A549 (cell line): ENCODE measurements around the gene SEMA3C. TPM values are rescaled to one million over a fixed set of nuclear protein-coding genes. Genes with fewer than 3 reads are reported as not detected.

Experiments used
- ATAC-seq, 2 experiments: fragments of 200-7000 bp in 1 of 2; fragments of >200 bp in 1 of 2; cut with Nextera tagmentation in 1 of 2; cut with Tn5 transposase in 1 of 2; 3 replicates each; pipeline versions ENCODE4 v1.8.0 to v1.9.1; 2018 to 2020; ENCODE audit warnings: mild to moderate bottlenecking in 1 of 2, moderate library complexity in 1 of 2
- CTCF ChIA-PET: fragments of 300-600 bp; sonication (Branson Sonifier 250); formaldehyde crosslinking; extraction: SDS; loops from one replicate; lab custom pipeline; 2021; ENCODE audit warnings: antibody characterized with exemption, inconsistent platforms; lab: Yijun Ruan, JAX
- POLR2A ChIA-PET: fragments of 350-600 bp; formaldehyde crosslinking; extraction: SDS; loops from one replicate; lab custom pipeline; 2021; ENCODE audit warnings: antibody characterized with exemption, inconsistent platforms; lab: Yijun Ruan, JAX
- DNase-seq, 2 experiments: peaks; one replicate each; pipeline versions ENCODE4 v3.0.0 to v3.0.0-alpha.2; 2011 to 2016; ENCODE audit warnings: low read depth in 1 of 2, low spot score in 1 of 2
- FAIRE-seq: peaks from 2 replicates; lab custom pipeline; 2011; peaks lifted over from hg19 to GRCh38; lab: Jason Lieb, UNC
- H3K27ac ChIP-seq, 2 experiments: fragments of >200 bp; sonication (Bioruptor Twin); formaldehyde crosslinking; 3 replicates each; pipeline ENCODE4 v1.5.1; 2016 to 2017
- H3K4me1 ChIP-seq: fragments of >200 bp; sonication (Bioruptor Twin); formaldehyde crosslinking; 3 replicates; pipeline ENCODE4 v1.6.1; 2016
- H3K4me2 ChIP-seq: fragments of >200 bp; sonication (Bioruptor Twin); formaldehyde crosslinking; 3 replicates; pipeline ENCODE4 v1.6.1; 2016
- H3K4me3 ChIP-seq: fragments of >200 bp; sonication (Bioruptor Twin); formaldehyde crosslinking; 3 replicates; pipeline ENCODE4 v1.5.1; 2016
- H3K9me3 ChIP-seq: fragments of >200 bp; sonication (Bioruptor Twin); formaldehyde crosslinking; 3 replicates; pipeline ENCODE4 v1.6.1; 2016
- ATOH8 ChIP-seq: fragments of 250-450 bp; sonication (Bioruptor Pico); IDR thresholded peaks from 2 replicates; pipeline ENCODE4 v1.5.0; 2020; ENCODE audit warnings: low read depth, mild to moderate bottlenecking, moderate library complexity
- CEBPB ChIP-seq, 2 experiments: fragments of >200 bp in 1 of 2; sonication (Bioruptor Twin) in 1 of 2; formaldehyde crosslinking in 1 of 2; IDR thresholded peaks; 2 replicates each; pipeline ENCODE4 v1.6.1; 2012 to 2016
- CHD4 ChIP-seq: fragments of 200-600 bp; sonication (generic); IDR thresholded peaks from 2 replicates; pipeline ENCODE4 v1.6.1; 2016; ENCODE audit warnings: antibody characterized with exemption, mild to moderate bottlenecking, borderline replicate concordance
- EHF ChIP-seq: fragments of 250-450 bp; sonication (Bioruptor Pico); IDR thresholded peaks from 2 replicates; pipeline ENCODE4 v1.5.0; 2020; ENCODE audit warnings: mild to moderate bottlenecking
- EP300 ChIP-seq, 2 experiments: fragments of >200 bp; sonication (Bioruptor Twin); formaldehyde crosslinking; IDR thresholded peaks; 2 replicates in 1 of 2; 3 replicates in 1 of 2; pipeline ENCODE4 v1.6.1; 2016 to 2017
- FOSB ChIP-seq: fragments of 250-450 bp; sonication (Bioruptor Pico); IDR thresholded peaks from 2 replicates; pipeline ENCODE4 v1.5.0; 2020; ENCODE audit warnings: mild to moderate bottlenecking, moderate library complexity
- HOXA7 ChIP-seq: fragments of 250-450 bp; sonication (Bioruptor Pico); IDR thresholded peaks from 2 replicates; pipeline ENCODE4 v1.5.0; 2020; ENCODE audit warnings: mild to moderate bottlenecking, moderate library complexity
- HOXB13 ChIP-seq: fragments of 250-450 bp; sonication (Bioruptor Pico); IDR thresholded peaks from 2 replicates; pipeline ENCODE4 v1.5.0; 2020; ENCODE audit warnings: low read depth, mild to moderate bottlenecking, moderate library complexity
- HOXB5 ChIP-seq: fragments of 250-450 bp; sonication (Bioruptor Pico); IDR thresholded peaks from 2 replicates; pipeline ENCODE4 v1.5.0; 2020; ENCODE audit warnings: mild to moderate bottlenecking, moderate library complexity
- JUN ChIP-seq, 2 experiments: fragments of >200 bp; sonication (Bioruptor Twin); formaldehyde crosslinking; IDR thresholded peaks; 2 replicates in 1 of 2; 3 replicates in 1 of 2; pipeline ENCODE4 v1.6.1; 2016 to 2017
- KDM5A ChIP-seq: fragments of 200-600 bp; sonication (generic); IDR thresholded peaks from 2 replicates; pipeline ENCODE4 v1.6.1; 2016; ENCODE audit warnings: antibody characterized with exemption, mild to moderate bottlenecking
- NPAS2 ChIP-seq: fragments of 250-450 bp; sonication (Bioruptor Pico); IDR thresholded peaks from 2 replicates; pipeline ENCODE4 v1.8.0; 2022; ENCODE audit warnings: mild to moderate bottlenecking, moderate library complexity, borderline replicate concordance
- NR3C1 ChIP-seq: fragments of >200 bp; sonication (Bioruptor Twin); formaldehyde crosslinking; IDR thresholded peaks from 3 replicates; pipeline ENCODE4 v1.6.1; 2017
- POLR2A ChIP-seq: IDR thresholded peaks from 2 replicates; pipeline ENCODE4 v1.6.1; 2012; ENCODE audit warnings: mild to moderate bottlenecking, low read length
- RARB ChIP-seq: fragments of 250-450 bp; sonication (Bioruptor Pico); IDR thresholded peaks from 2 replicates; pipeline ENCODE4 v1.8.0; 2021; ENCODE audit warnings: mild to moderate bottlenecking, moderate library complexity
- SREBF2 ChIP-seq: fragments of 450-650 bp; IDR thresholded peaks from 2 replicates; pipeline ENCODE4 v1.6.1; 2014; ENCODE audit warnings: mild to moderate bottlenecking, moderate library complexity
- WGBS: methylation state at CpG from one replicate; pipeline ENCODE4 v1.1.6; 2017; ENCODE audit errors: missing lambda C conversion rate; 5-methylcytosine and 5-hydroxymethylcytosine counted together
- polyA plus RNA-seq, 4 experiments: library from polyadenylated mRNA; depleted of rRNA in 3 of 4; stranded (reverse); fragments of >200 nt; fragmentation: RNase III in 1 of 4; extraction: RNeasy Plus Mini Kit Qiagen cat#74134 plus additional on column Dnase treatment in 1 of 4; gene quantifications; 2 replicates in 3 of 4; 3 replicates in 1 of 4; pipeline ENCODE4 v1.2.3, GENCODE V29; 2011 to 2017
- TF ChIP-seq, protein P1 (sequence below): IDR thresholded peaks from 2 replicates; pipeline ENCODE4 v1.6.1; 2012; ENCODE audit warnings: low read depth, borderline replicate concordance
- TF ChIP-seq, protein P2 (sequence below): fragments of 450-650 bp; IDR thresholded peaks from 2 replicates; pipeline ENCODE4 v1.6.1; 2014; ENCODE audit warnings: antibody characterized with exemption
- TF ChIP-seq, protein P3 (sequence below): fragments of >200 bp; sonication (Bioruptor Twin); formaldehyde crosslinking; IDR thresholded peaks from 2 replicates; pipeline ENCODE4 v1.6.1; 2016
- TF ChIP-seq, protein P4 (sequence below): fragments of >200 bp; sonication (Bioruptor Twin); formaldehyde crosslinking; IDR thresholded peaks from 3 replicates; pipeline ENCODE4 v1.5.1; 2016
- TF ChIP-seq, protein P5 (sequence below): fragments of 150-350 bp; IDR thresholded peaks from 2 replicates; pipeline ENCODE4 v1.6.1; 2014; ENCODE audit warnings: low read depth, mild to moderate bottlenecking, low read length

SEMA3C gene
- polyA plus RNA-seq, 2 of the 4 experiments (the other 2 are of a cell fraction) = 78.1 to 212 TPM

- H3K4me2 ChIP-seq = 0 out of 3 replicates have a peak overlapping the region, but pooled peaks have one; percentile 4
- ChIA-PET POLR2A (no interaction called here), CTCF (interaction anchor here (1.1 kb wide), 1 partner anchor 11 kb away, joined by 3 read pairs; no protein-coding TSS in a partner anchor)
- ATAC-seq (no peak), DNase-seq (no peak), FAIRE-seq (no peak)
- H3K4me3 ChIP-seq = no peak overlapping the region
- no peak for TF ChIP-seq HOXB13
- TF ChIP-seq CEBPB (IDR thresholded peaks at IDR 0.05) = peak; percentile 72 to 86; a peak in 3 of 4 replicates
- TF ChIP-seq FOSB (CRISPR knock-in tag) = no peak
- WGBS = 87% methylated on average over 3 of the region's 3 CpGs
- H3K4me1 ChIP-seq = peaks cover 89% of the 10 kb centered on the region
- H3K27ac ChIP-seq = peak overlapping the region in 1 of 2 experiments; percentile 38; a peak in 3 of 6 replicates
- H3K9me3 ChIP-seq = no peaks in the 10 kb centered on the region; the same call in 2 of the 3 replicates
These were observed 71.0 kb downstream of the SEMA3C start for GRCh38 chr7:80847895-80848294.

- H3K4me1 ChIP-seq = peaks cover 92% of the 10 kb centered on the region
- H3K4me2 ChIP-seq = no peak overlapping the region
- DNase-seq (no peak), ATAC-seq (no peak), FAIRE-seq (no peak)
- no peak overlapping the region for H3K4me3 ChIP-seq
- POLR2A ChIA-PET = no interaction called here
- WGBS = 82% methylated on average over 3 of the region's 3 CpGs
- no peak for TF ChIP-seq JUN (IDR thresholded peaks at IDR 0.05)
- no peak for TF ChIP-seq POLR2A
- TF ChIP-seq CEBPB (IDR thresholded peaks at IDR 0.05) = no peak
- TF ChIP-seq EHF = no peak
- no peak for TF ChIP-seq HOXA7 (CRISPR knock-in tag)
- no peak for TF ChIP-seq HOXB5 (CRISPR knock-in tag)
- TF ChIP-seq, protein P1, sequence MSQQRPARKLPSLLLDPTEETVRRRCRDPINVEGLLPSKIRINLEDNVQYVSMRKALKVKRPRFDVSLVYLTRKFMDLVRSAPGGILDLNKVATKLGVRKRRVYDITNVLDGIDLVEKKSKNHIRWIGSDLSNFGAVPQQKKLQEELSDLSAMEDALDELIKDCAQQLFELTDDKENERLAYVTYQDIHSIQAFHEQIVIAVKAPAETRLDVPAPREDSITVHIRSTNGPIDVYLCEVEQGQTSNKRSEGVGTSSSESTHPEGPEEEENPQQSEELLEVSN = no peak
- TF ChIP-seq, protein P2, sequence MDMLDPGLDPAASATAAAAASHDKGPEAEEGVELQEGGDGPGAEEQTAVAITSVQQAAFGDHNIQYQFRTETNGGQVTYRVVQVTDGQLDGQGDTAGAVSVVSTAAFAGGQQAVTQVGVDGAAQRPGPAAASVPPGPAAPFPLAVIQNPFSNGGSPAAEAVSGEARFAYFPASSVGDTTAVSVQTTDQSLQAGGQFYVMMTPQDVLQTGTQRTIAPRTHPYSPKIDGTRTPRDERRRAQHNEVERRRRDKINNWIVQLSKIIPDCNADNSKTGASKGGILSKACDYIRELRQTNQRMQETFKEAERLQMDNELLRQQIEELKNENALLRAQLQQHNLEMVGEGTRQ = no peak
- no peak for TF ChIP-seq NPAS2
- peak overlapping the region in 1 of 2 experiments; percentile 30; a peak in 2 of 6 replicates for H3K27ac ChIP-seq
- CTCF ChIA-PET = interaction anchor here (1.3 kb wide), 1 partner anchor 623 kb away, joined by 3 read pairs; no protein-coding TSS in a partner anchor
- H3K9me3 ChIP-seq = no peaks in the 10 kb centered on the region
These were observed 71.8 kb downstream of the SEMA3C start for GRCh38 chr7:80847027-80847426.

DNA sequence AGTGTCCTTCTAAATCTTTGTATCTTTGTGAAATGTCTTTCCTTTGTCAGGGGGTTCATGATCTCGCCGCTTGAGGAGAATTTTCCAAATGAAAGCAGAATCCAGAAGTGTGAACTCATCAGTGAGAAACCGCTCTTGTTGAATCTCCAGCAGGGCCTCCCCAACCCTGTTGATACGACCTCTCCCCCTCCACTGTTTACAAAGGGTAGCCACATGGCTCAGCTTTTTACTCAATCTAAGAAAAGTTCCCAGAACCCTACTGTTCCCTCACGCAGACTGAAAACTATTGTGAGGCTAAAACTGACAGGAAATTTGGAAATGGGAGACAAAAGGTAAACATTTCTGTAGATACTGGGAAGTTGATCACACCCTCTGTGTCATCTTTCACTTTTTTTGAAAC lies 73.9 kb downstream of the SEMA3C start:
- Histone ChIP-seq H3K4me1 (peaks cover 90% of the 10 kb centered on the region), H3K4me2 (peak overlapping the region; percentile 40), H3K9me3 (no peaks in the 10 kb centered on the region), H3K4me3 (no peak overlapping the region), H3K27ac (peak overlapping the region; percentile 9 to 68; a peak in 3 of 6 replicates)
- 71% methylated on average over 5 of the region's 5 CpGs for WGBS
- FAIRE-seq (no peak), DNase-seq (no peak), ATAC-seq (no peak; a peak in 1 of 6 replicates)
- TF ChIP-seq EP300 (IDR thresholded peaks at IDR 0.05) = no peak
- TF ChIP-seq HOXA7 (CRISPR knock-in tag) = no peak
- TF ChIP-seq, protein P3, sequence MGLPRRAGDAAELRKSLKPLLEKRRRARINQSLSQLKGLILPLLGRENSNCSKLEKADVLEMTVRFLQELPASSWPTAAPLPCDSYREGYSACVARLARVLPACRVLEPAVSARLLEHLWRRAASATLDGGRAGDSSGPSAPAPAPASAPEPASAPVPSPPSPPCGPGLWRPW = no peak
- TF ChIP-seq CHD4 = no peak
- TF ChIP-seq ATOH8 (CRISPR knock-in tag) = no peak
- no peak for TF ChIP-seq NR3C1
- CTCF ChIA-PET = no interaction called here
- POLR2A ChIA-PET = no interaction called here

DNA sequence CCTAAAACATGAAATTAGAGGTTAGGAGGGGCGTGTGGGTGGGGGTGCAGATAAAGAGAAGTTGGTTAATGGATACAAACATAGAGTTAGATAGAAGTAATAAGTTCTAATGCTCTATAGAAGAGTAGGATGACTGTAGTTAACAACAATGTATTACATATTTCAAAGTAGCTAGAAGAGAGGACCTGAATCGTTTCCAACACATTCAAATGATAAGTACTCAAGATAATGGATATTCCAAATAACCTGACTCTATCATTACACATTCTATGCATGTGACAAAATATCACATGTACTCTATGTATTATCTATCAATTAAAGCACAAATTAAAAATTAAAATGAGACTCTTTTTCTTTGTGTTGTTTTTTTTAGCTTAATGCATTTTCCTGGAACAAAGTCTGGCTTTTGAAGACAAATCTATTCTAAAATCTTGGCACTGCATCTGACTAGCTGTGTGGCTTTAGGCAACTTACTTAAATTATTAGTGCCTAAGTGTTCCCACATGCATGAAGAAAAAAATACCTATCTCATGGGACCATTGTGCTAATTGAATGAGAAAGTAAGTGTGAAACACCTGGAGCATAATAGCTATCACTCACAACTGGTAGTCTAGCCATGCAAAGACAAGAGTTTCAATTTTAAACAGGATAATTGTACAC lies 75.7 kb downstream of the SEMA3C start:
- POLR2A ChIA-PET = no interaction called here
- TF ChIP-seq SREBF2 (no peak), KDM5A (no peak), EHF (no peak), ATOH8 (CRISPR knock-in tag) (no peak), RARB (CRISPR knock-in tag) (no peak)
- TF ChIP-seq, protein P4, sequence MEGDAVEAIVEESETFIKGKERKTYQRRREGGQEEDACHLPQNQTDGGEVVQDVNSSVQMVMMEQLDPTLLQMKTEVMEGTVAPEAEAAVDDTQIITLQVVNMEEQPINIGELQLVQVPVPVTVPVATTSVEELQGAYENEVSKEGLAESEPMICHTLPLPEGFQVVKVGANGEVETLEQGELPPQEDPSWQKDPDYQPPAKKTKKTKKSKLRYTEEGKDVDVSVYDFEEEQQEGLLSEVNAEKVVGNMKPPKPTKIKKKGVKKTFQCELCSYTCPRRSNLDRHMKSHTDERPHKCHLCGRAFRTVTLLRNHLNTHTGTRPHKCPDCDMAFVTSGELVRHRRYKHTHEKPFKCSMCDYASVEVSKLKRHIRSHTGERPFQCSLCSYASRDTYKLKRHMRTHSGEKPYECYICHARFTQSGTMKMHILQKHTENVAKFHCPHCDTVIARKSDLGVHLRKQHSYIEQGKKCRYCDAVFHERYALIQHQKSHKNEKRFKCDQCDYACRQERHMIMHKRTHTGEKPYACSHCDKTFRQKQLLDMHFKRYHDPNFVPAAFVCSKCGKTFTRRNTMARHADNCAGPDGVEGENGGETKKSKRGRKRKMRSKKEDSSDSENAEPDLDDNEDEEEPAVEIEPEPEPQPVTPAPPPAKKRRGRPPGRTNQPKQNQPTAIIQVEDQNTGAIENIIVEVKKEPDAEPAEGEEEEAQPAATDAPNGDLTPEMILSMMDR = no peak
- TF ChIP-seq, protein P5, sequence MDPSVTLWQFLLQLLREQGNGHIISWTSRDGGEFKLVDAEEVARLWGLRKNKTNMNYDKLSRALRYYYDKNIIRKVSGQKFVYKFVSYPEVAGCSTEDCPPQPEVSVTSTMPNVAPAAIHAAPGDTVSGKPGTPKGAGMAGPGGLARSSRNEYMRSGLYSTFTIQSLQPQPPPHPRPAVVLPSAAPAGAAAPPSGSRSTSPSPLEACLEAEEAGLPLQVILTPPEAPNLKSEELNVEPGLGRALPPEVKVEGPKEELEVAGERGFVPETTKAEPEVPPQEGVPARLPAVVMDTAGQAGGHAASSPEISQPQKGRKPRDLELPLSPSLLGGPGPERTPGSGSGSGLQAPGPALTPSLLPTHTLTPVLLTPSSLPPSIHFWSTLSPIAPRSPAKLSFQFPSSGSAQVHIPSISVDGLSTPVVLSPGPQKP = no peak

More for the DNA sequence above, 75.7 kb downstream of the SEMA3C start:
- H3K9me3 ChIP-seq = no peaks in the 10 kb centered on the region
- DNase-seq = no peak
- peak overlapping the region; percentile 10 to 55; a peak in 1 of 6 replicates for H3K27ac ChIP-seq
- WGBS = 61% methylated on average over 2 of the region's 2 CpGs
- ATAC-seq = no peak
- no peak for FAIRE-seq
- H3K4me2 ChIP-seq = peak overlapping the region; percentile 61
- no peak overlapping the region for H3K4me3 ChIP-seq
- peaks cover 78% of the 10 kb centered on the region for H3K4me1 ChIP-seq
- CTCF ChIA-PET = no interaction called here
